Fibroblast of the aortic adventitia (primary cell): ENCODE data around the gene TENM4. TPM values are rescaled to one million over a fixed set of nuclear protein-coding genes. Genes with fewer than 3 reads are reported as not detected.

ENCODE experiments used
- DNase-seq: peaks from one replicate; pipeline ENCODE4 v3.0.0-alpha.2; 2010; ENCODE audit warnings: low read depth
- H3K4me3 ChIP-seq: 2 replicates; pipeline ENCODE4 v1.5.1; 2011; ENCODE audit warnings: low read depth, mild to moderate bottlenecking, control low read depth, low read length, moderate library complexity
- total RNA-seq: library from RNA; depleted of rRNA; stranded (reverse); fragments of >200 nt; gene quantifications from 2 replicates; pipeline ENCODE4 v1.2.3, GENCODE V29; 2012; ENCODE audit warnings: low replicate concordance
- TF ChIP-seq, protein P1 (sequence below): IDR thresholded peaks from 2 replicates; pipeline ENCODE4 v1.5.1; 2011; ENCODE audit warnings: mild to moderate bottlenecking, low read length, control low read depth, inconsistent platforms; ENCODE audit not compliant: insufficient read depth

TENM4 gene
- total RNA-seq, 1 donor, result 113 TPM

DNA sequence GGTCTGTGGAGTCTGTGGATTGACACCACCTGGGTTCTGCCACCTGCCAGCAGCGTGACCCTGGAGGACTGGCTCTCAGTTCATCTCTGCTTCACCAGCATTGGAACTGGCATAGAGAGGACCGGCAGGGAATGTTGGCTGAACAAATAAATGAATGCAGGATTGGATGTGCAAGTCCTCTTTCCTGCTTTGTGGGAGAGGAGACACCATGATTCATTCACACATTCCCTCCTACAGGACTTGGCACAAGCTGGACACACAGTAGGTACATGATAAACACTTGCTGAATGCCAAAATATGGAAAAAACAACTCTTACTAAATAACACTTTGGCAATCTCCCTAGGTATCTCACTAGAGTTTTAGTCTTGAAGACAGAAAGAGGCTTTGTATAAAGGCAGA lies 749.6 kb downstream of the TENM4 start:
- H3K4me3 ChIP-seq, result no peak overlapping the region
- TF ChIP-seq, protein P1, sequence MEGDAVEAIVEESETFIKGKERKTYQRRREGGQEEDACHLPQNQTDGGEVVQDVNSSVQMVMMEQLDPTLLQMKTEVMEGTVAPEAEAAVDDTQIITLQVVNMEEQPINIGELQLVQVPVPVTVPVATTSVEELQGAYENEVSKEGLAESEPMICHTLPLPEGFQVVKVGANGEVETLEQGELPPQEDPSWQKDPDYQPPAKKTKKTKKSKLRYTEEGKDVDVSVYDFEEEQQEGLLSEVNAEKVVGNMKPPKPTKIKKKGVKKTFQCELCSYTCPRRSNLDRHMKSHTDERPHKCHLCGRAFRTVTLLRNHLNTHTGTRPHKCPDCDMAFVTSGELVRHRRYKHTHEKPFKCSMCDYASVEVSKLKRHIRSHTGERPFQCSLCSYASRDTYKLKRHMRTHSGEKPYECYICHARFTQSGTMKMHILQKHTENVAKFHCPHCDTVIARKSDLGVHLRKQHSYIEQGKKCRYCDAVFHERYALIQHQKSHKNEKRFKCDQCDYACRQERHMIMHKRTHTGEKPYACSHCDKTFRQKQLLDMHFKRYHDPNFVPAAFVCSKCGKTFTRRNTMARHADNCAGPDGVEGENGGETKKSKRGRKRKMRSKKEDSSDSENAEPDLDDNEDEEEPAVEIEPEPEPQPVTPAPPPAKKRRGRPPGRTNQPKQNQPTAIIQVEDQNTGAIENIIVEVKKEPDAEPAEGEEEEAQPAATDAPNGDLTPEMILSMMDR, result no peak
- peak; percentile 22 for DNase-seq

DNA sequence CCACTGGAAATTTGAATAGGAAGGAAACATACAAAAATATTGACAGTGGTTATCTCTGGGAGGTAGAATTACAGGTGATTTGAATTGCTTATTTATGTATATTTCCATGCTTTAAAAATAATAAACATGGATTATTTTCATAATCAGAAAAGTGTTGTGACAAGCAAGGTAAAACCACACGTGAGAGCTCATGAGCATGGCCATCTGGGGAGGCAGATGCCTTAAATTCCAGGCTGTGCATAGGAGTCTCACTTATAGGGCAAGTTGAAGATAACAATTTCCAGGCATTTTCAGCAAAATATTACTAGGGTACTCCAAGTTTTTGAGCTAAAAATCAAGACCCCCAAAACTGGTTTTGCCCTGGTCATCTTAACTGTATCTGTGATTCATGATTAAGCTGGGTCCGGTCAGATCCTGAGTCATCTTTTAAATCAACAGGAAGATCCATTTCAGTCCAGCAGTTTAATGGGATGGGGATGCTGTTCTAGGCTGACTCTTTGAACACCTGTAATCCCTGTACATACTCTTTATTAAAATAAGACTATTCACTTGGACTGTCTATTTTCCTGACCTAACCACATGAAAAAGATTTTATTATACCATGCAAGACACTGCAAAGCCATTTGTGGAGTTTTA lies 750.4 kb downstream of the TENM4 start:
- peak; percentile 20 for DNase-seq

DNA sequence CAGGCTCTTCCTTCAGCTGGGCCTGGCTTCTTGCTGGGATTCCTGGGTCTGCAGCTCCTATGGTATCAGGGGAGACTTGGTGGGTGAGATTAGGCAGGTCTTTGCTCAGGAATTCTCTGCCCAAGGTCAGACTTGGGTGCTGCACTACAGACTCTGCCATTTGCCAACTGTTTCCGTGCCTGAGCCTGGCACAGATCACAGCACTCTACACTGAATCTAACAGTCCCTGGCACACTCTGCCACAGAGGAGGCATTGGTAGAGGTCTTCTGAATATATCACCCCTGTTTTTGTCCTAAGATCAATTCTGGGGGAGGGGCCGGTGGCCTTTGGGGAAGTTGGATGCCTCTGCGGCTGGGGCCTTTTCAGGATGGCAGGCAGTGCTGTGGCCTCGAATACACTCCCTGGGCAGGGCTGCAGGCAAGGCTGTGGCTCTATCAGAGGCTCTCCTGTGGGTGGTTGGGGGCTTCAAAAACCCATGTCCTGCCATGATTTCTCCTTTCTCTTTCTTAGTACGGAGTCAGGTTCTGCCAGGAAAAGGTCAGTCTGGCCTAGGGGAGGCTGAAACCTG lies 751.2 kb downstream of the TENM4 start:
- no peak for DNase-seq
- TF ChIP-seq, protein P1, result no peak
- H3K4me3 ChIP-seq, result no peak overlapping the region

More for the DNA sequence above, 750.4 kb downstream of the TENM4 start:
- H3K4me3 ChIP-seq, result no peak overlapping the region
- TF ChIP-seq, protein P1, result no peak

DNA sequence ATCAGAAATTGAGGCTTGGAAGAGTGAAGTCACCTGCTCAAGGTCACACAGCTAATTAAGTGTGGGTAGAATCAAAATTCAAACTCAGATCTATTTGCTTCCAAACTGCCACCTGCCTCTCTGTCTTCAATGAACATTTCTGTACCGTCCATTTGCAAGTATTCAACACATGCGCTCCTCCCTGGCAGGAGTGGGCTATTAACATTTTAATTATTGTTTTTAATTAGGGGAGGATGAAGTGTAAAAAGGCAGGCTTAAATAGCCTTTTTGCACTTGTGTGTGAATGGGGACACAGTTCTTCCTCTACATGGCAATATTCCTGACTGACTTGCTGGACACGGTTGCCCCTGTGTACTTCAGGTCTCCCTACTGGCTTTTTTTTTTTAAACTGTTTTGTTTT lies 751.7 kb downstream of the TENM4 start:
- no peak for DNase-seq

DNA sequence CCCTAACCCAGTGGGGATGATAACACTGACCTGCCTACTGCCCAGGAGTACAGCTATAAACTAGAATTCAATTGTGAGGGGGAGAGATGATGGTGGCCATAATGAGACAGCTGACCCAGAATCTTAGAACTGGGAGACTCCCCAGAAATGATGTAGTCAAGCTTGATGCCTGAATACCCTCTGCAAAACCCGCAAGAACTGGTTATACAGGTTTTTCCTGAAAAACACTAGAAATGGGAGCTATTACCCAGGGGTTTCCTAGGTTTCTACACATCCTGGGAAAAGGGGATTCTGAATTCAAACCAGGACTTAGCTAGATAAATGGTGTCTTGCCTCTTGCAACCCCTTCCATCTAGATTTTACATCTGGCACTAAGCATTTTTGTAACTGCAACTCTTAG lies 752.4 kb downstream of the TENM4 start:
- TF ChIP-seq, protein P1, result no peak
- no peak for DNase-seq
- no peak overlapping the region for H3K4me3 ChIP-seq

More for the DNA sequence above, 751.7 kb downstream of the TENM4 start:
- no peak overlapping the region for H3K4me3 ChIP-seq
- TF ChIP-seq, protein P1, result no peak

DNA sequence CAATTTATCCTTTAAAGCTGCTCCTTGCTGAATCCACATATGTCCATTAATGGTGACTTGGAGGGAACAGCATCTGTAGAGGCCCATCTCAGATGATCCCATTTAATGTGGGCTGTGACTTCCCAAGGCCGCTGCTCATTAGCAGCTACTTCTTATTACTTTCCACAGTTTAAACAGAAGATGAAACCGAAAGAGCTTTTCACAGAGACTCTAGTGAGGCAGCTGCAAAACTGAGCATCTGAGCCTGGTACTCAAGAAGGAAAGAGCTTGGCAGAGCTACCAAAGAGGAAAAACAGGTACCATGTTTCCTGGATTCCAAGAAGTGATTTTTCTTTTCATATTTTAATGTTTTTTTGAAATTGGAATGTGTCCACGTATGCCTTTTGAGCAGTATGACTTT lies 755.7 kb downstream of the TENM4 start:
- no peak for DNase-seq
- no peak overlapping the region for H3K4me3 ChIP-seq
- TF ChIP-seq, protein P1, result no peak

DNA sequence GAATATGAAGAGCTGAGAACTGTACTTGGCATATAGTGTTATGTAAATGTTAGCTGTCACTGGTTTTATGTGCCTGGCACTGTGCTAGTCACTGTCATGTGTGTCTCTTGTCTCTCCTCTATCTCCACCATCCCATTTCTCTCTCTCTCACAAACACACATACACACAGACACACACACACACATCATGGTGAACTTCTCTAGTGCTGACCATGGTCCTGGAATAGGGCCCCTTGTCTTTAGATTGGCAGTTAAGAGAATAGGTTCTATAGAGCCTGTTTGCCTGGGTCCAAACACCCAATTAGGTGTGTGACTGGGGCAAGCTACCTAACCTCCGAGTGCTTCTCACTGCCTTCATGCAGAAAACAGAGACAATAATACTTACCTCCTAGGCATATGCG lies 756.5 kb downstream of the TENM4 start:
- DNase-seq, result no peak
- TF ChIP-seq, protein P1, result no peak
- no peak overlapping the region for H3K4me3 ChIP-seq
